Activated naive CD8-positive, alpha-beta T cell (primary cell): ENCODE results near the gene SEMA4C.

Experiments used
- H3K27ac Mint-ChIP-seq: one replicate; pipeline ENCODE4 v1.8.0; 2021; ENCODE audit warnings: mixed read lengths
- H3K27me3 Mint-ChIP-seq: one replicate; pipeline ENCODE4 v1.8.0; 2021; ENCODE audit warnings: mixed read lengths
- H3K36me3 Mint-ChIP-seq: one replicate; pipeline ENCODE4 v1.8.0; 2021; ENCODE audit warnings: mixed read lengths
- H3K4me1 Mint-ChIP-seq: one replicate; pipeline ENCODE4 v1.8.0; 2021; ENCODE audit warnings: low read depth, mixed read lengths
- H3K4me3 Mint-ChIP-seq: one replicate; pipeline ENCODE4 v1.8.0; 2021; ENCODE audit warnings: mild to moderate bottlenecking, mixed read lengths
- H3K9me3 Mint-ChIP-seq: one replicate; pipeline ENCODE4 v1.8.0; 2021; ENCODE audit warnings: low read depth, mixed read lengths

Gene SEMA4C

DNA sequence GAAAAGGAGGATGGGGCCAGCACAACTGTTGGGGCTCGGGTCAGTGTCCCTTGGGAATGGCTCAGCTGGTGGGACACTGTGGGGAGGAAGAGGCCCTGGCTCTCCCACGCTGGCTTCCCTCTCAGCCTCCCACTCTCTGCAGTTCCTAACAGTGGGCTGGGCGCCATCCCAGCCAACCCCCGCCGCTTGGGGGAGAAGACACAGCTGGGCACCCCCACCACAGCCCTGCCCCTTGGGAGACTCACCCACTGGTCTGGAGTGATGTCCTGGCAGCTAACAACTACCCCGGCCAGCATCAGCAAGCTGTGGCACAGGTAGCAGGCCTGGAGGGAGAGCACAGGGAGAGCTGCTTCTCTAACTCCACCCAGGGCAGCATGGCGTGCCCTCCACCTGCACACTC is 8.3 kb upstream of the SEMA4C start:
- Mint-ChIP-seq H3K36me3 (no peaks in the 10 kb centered on the region), H3K9me3 (no peaks in the 10 kb centered on the region), H3K27ac (no peak overlapping the region), H3K4me3 (no peak overlapping the region), H3K27me3 (no peaks in the 10 kb centered on the region), H3K4me1 (peaks cover 23% of the 10 kb centered on the region)

DNA sequence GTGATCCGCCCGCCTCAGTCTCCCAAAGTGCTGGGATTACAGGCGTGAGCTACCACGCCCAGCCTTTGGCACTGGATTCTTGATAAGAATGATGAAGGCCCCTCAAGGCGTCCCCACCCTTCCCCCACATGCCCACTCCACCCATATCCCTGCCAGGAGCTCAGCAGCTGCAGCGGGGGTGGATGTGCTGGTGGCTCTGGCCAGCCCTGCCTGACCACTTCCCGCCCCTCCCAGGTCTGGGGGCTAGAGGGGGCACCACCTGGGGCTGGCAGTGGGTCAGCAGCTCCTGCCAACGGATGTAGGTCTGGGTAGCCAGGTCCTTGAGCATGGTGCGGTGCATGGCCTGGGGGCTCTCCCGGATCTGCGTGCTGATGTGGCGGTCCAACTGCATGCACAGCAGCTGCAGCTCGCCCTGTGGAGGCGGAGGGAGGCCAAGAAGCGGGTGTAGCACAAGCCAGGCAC is 7.8 kb upstream of the SEMA4C start:
- H3K36me3 Mint-ChIP-seq = no peaks in the 10 kb centered on the region
- H3K4me3 Mint-ChIP-seq = no peak overlapping the region
- H3K9me3 Mint-ChIP-seq = no peaks in the 10 kb centered on the region
- no peak overlapping the region for H3K27ac Mint-ChIP-seq
- no peaks in the 10 kb centered on the region for H3K27me3 Mint-ChIP-seq
- peaks cover 27% of the 10 kb centered on the region for H3K4me1 Mint-ChIP-seq

DNA sequence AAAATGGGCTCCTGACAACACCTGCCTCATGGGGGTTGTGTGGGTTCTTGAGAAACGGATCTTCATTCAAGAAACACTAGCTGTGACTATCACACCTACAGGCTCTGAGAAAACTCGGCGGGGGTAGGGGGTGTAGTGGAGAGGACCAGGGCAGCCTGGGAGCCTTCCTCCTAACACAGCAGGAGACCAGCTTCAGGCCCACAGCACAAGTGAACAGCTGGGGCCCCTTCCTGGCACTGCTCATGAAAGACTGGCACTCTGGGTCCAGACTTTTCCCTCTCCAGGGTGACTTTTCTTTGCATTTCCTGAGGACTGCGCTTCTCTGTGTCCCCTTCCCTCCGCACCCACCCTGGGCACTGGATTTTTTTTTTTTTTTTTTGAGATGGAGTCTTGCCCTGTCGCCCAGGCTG is 7.2 kb upstream of the SEMA4C start:
- H3K27me3 Mint-ChIP-seq = no peaks in the 10 kb centered on the region
- no peak overlapping the region for H3K27ac Mint-ChIP-seq
- peaks cover 28% of the 10 kb centered on the region for H3K4me1 Mint-ChIP-seq

DNA sequence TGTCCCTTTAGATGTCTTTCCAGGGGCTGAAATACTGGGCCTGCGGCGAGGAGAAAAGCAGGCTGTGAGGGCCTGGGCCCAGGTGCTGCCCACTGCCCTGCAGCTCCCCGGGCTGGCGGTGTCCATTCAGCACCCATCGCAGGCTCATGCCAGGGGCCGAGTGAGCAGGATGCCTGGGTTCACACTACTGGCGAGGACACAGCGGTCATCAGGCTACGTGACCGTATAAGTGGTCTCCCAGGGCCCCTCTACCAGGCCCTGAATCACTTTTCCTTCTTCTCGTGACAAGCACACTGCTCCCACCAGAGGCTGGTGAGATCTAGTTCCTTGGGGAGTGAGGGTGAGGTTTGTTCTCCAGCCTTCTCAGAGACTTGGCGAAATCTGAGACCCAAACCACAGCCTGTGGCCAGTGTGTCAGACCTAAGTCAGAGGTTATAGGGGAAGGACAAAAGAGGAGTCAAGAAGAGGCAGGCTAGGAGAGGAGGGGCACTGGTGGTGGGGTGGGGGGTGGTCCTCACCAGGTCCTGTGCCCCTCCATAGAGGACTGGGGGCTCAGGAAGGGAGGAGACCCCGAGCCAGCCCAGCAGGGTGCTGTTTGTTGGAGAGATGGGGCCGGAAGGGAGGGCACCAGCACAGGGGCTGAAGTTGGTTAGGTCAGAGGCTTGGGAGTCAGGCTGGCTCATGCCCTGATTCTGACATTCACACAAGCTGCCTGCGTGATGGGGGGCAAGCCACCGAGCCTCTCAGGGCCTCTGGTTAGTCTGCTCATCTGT is 6.6 kb upstream of the SEMA4C start:
- Mint-ChIP-seq H3K27me3 (no peaks in the 10 kb centered on the region), H3K9me3 (no peaks in the 10 kb centered on the region), H3K36me3 (no peaks in the 10 kb centered on the region), H3K4me1 (peaks cover 28% of the 10 kb centered on the region), H3K27ac (no peak overlapping the region), H3K4me3 (no peak overlapping the region)

More for the DNA sequence above, 7.2 kb upstream of the SEMA4C start:
- Mint-ChIP-seq H3K36me3 (no peaks in the 10 kb centered on the region), H3K9me3 (no peaks in the 10 kb centered on the region), H3K4me3 (no peak overlapping the region)

DNA sequence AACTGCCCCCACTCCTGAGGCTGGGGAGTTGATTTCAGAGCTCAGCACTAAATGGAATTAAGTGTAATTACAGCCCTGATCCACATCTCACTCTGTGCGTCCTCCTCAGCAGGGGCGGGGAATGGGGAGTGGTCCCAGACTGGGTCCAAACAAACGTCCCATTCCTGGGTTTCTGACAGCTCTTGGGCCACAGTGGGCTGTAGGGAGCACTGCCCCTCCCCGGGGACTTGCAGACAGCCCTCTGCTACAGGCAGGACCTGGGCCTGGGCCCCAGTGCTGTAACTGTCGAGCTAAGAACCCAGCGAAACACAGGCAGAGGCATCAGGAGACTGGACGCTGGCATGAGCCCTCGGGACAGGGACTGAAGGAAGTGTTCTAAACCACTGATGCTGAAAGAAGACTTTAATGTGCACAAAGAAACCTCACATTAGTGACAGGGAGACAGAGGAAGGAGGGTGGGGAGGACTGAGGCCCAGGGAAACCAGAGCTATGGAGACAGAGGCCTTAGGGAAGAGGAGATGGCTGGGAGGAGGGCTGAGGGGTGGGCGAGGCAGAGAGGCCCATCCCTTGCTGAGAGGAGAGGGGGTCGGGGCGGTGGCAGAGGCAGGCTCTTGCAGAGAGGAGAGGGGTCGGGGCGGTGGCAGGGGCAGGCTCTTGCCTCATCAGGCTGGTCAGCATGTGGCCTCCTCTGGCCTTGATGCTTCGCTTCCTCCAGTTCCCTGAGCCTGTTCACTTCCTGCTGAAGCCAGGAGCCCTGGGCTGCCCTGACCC is 5.8 kb upstream of the SEMA4C start:
- Mint-ChIP-seq H3K9me3 (no peaks in the 10 kb centered on the region), H3K27me3 (no peaks in the 10 kb centered on the region), H3K4me3 (no peak overlapping the region), H3K4me1 (peaks cover 35% of the 10 kb centered on the region), H3K36me3 (no peaks in the 10 kb centered on the region), H3K27ac (no peak overlapping the region)

DNA sequence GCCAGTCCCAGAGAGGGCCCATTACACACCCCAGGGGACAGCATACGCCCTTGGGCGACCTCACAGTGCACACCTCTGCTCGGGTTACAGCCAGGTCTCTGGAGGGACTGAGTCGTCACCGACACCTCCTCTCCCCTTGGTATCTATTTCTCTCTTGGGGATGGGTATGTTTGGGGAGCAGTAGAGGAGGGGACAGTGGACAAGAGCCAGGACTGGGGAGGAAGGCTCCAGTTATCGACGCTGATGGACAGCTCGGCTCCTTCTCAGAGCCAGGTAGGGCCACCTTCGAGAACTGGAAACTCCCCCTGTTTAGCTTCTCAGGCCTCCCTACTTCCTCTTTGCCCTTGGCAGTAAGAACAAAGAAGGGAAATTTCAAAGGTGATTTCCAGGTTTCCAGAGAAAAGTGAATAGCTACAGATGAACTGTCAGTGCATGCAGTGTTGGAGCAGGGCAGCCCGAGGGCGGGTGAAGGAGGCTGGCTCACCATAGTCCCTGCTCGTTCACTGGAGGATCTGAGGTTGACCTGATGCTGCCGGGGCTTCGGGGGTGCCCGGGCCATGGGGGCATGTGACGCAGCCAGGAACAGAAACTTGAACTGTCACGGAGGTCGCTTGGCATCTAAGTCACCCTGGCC is 4.4 kb upstream of the SEMA4C start:
- Mint-ChIP-seq H3K27me3 (no peaks in the 10 kb centered on the region), H3K4me1 (peaks cover 38% of the 10 kb centered on the region), H3K27ac (peak overlapping the region; percentile 46), H3K36me3 (no peaks in the 10 kb centered on the region), H3K9me3 (no peaks in the 10 kb centered on the region), H3K4me3 (peak overlapping the region; percentile 58)

DNA sequence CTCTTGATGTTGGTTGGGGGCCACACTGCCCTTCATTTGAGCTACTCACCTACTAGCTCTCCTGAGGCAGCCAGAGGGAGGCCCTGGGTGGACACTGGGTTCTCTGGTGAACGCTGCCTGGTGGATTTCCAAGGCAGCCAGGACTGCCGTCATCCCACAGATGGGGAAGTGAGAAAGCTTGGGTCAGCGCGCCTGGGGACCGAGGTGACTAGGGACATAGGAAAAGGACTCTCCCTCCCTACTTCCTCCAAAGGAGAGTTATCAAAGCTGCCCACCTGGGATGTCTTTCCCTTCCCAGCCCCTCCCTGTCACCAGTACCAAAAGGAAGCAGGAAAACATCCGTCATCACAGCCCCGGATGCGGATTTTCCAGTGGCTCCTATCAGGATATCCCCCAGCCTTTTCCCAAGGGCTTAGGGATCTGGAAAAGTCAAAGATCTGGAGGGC is 3.8 kb upstream of the SEMA4C start:
- H3K27ac Mint-ChIP-seq = peak overlapping the region; percentile 46
- peaks cover 38% of the 10 kb centered on the region for H3K4me1 Mint-ChIP-seq
- no peaks in the 10 kb centered on the region for H3K27me3 Mint-ChIP-seq
- H3K9me3 Mint-ChIP-seq = no peaks in the 10 kb centered on the region
- H3K36me3 Mint-ChIP-seq = no peaks in the 10 kb centered on the region
- no peak overlapping the region for H3K4me3 Mint-ChIP-seq

DNA sequence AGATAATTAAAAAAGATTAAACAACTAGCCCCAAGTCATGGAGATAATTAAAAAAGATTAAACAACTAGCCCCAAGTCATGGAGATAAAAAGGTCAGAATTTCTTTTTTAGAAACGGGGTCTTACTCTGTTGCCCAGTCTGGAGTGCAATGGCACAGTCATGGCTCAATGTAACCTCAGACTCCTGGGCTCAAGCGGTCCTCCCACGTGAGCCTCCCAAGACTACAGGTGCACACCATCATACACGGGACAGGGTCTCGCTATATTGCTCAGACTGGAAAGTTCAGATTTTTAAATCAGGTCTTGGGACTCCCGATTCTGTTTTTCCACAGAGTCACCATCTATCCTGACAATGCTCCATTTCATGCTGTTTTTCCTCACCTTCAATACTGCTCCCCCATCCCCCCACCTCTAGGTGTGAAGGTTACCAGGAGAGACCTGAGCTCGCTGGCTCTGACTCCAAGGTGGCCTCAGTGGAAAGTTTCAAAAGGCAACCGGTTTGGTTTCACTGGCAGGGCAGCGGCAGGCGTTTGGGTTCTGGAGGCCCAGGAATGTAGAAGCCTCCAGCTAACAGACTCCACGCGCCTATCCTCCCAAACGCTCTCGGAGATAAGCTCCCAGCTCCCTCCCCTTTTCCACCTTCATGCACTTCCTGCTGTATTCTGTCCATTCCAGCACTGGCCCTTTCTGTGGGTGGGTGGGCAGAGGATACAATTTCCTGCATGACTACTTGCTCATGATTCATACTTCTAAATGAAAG is 2.9 kb upstream of the SEMA4C start:
- Mint-ChIP-seq H3K9me3 (no peaks in the 10 kb centered on the region), H3K4me3 (no peak overlapping the region), H3K27ac (no peak overlapping the region), H3K4me1 (peaks cover 42% of the 10 kb centered on the region), H3K36me3 (no peaks in the 10 kb centered on the region), H3K27me3 (no peaks in the 10 kb centered on the region)

DNA sequence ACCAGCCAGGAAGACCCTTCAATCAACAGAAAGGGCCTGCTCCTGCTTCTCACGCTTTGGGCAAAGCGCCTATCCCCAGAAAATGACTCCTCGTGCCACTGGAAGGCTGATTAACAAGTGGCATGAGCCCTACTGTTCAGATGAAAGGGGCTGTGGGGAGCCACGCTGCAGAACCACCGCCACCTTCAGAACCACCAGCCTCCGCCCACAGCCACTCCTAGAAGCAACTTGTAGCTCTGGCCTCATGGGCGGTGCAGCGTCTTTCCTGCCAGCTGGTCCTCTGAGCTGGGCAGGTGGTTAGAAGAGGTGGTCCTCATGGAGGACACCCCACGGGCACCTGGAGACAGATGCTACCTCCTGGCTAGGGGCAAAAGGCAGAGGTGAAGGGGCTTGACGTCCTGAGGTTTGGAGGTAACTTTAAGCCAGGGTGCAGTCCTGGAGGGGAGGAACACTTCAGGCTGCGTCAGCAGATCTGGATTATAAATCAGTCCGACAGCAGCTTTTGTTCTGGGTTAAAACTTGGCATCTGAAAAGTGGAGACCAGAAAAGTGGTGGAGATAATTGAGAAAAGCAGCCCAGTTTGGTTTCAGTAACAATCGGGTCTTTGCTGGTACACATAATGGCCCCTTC is 861 bp upstream of the SEMA4C start:
- Mint-ChIP-seq H3K36me3 (no peaks in the 10 kb centered on the region), H3K27ac (peak overlapping the region; percentile 64), H3K27me3 (no peaks in the 10 kb centered on the region), H3K4me1 (peaks cover 51% of the 10 kb centered on the region), H3K9me3 (no peaks in the 10 kb centered on the region), H3K4me3 (peak overlapping the region; percentile 87)

DNA sequence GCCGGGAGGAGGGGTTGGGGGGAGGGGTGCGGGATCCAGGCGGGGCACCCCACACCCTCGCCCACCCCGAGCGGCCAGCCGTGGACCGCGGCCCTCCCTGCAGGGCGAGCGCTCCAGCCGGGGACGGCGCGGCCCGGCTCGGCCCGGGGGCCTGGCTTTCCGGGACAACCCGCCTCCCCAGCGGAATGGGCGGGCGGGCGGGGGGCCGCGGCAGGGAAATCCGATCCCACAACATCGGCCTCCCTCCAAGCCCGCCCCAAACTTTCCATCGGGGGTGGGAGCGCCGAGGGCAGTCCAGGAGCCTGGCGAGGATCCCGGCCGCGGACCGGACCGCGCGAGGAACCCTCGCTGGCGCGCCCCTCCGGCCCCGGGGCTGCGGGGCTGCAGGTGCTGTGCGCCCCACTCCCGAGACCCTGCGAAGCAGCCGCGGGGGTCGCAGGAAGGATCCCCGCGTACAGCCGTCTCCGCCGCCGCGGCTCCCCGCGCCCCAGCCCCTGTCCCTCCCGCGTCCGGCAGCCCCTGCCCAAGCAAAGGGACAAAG is 529 bp downstream of the SEMA4C start:
- no peaks in the 10 kb centered on the region for H3K27me3 Mint-ChIP-seq
- H3K4me1 Mint-ChIP-seq = peaks cover 39% of the 10 kb centered on the region
- no peak overlapping the region for H3K4me3 Mint-ChIP-seq

DNA sequence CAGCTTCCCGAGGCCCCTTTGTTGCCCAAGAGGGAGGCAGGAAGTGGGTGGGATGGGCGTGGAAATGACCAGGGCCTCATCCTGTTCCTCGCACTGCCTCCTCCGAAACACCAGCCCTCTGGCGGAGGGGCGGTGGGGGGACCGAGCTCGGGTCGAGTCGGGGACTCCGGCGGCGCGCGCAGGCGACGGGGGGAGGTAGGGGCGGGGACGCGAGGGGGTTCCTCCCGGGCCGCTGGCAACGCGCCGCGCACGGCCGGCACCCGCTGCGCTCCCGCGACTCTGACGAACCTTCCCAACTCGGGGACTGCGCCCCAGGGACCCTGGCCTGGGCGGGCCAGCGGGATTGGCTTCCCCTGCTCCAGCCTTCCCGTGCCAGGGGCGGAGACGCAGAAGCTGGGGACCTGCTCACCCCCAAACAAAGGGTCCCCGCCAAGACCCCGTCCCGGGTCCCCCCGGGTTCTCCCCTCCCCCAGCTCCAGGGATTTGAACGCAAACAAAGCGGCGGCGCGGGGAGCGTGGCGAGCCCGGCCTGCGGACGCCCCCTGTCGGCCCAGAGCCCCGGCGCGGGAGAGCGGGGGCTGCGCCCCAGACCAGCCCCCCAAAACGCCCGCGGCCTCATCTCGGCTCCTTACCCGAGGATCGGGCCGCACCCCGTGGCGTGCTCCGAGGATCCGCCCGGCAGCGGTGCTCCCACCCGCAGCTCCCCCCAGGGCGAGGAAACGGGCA is 1.2 kb downstream of the SEMA4C start:
- H3K27me3 Mint-ChIP-seq = no peaks in the 10 kb centered on the region
- H3K4me1 Mint-ChIP-seq = peaks cover 33% of the 10 kb centered on the region
- H3K9me3 Mint-ChIP-seq = no peaks in the 10 kb centered on the region
- H3K27ac Mint-ChIP-seq = no peak overlapping the region
- H3K4me3 Mint-ChIP-seq = peak overlapping the region; percentile 86
- H3K36me3 Mint-ChIP-seq = no peaks in the 10 kb centered on the region

More for the DNA sequence above, 529 bp downstream of the SEMA4C start:
- no peaks in the 10 kb centered on the region for H3K9me3 Mint-ChIP-seq
- H3K27ac Mint-ChIP-seq = no peak overlapping the region
- H3K36me3 Mint-ChIP-seq = no peaks in the 10 kb centered on the region

DNA sequence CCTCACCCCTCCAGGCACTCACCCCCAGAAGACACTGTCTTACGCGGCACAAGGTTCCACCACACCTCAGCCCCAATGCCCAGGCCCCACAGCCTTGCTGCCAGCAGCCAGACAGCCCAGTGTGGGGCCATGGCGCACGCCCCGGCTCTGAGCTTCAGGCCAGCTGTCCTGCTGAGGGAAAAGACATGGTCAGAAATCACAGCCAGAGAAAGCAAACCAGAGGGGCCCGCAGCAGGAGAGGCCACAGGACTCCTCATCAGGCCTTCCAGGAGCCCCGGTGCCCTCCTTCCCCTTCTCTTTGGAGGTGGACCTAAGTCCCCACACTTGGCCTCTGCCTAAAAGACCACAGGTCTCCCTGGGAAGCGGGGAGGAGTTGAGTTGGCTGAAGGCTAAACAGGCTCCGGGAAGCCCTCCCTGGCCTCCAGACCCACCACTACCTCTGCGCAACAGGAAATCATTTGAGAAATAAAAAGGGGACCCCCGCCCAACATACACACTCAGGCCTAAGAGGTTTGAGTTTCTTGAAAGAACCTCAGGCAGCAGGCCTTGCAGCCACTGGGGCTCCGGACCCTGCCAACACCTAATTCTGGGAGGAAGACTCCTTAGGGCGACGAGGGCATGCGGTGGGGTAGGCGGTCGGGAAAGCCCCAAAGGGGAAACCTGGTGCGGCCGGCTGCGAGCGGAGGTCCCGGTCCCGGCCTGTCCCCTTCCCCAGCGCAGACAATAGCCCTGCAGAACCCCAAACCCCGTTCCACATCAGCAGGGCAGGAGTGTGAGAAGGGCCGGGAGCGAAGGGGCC is 1.9 kb downstream of the SEMA4C start:
- Mint-ChIP-seq H3K27ac (peak overlapping the region; percentile 75), H3K36me3 (no peaks in the 10 kb centered on the region), H3K9me3 (no peaks in the 10 kb centered on the region), H3K4me1 (peaks cover 26% of the 10 kb centered on the region), H3K4me3 (peak overlapping the region; percentile 86), H3K27me3 (no peaks in the 10 kb centered on the region)
